HepG2 (cell line): ENCODE results near the gene NKX1-2. TPM values are rescaled to one million over a fixed set of nuclear protein-coding genes. Genes with fewer than 3 reads are reported as not detected.

Source experiments
- AGO2 ChIP-seq: fragments of 200-400 bp; formaldehyde crosslinking; optimal IDR thresholded peaks from 2 replicates; pipeline ENCODE3; 2017; ENCODE audit warnings: mild to moderate bottlenecking, low read depth, low read length, moderate library complexity
- DMAP1 ChIP-seq: IDR thresholded peaks from 2 replicates; pipeline ENCODE4 v1.6.1; 2016
- FIP1L1 ChIP-seq: fragments of 200-400 bp; formaldehyde crosslinking; IDR thresholded peaks from 2 replicates; pipeline ENCODE4 v1.6.1; 2018; ENCODE audit warnings: low read depth, mild to moderate bottlenecking, low read length, moderate library complexity, borderline replicate concordance; ENCODE audit not compliant: insufficient read depth
- GPN1 ChIP-seq: sonication (generic); formaldehyde crosslinking; IDR thresholded peaks from 2 replicates; pipeline ENCODE4 v1.5.1; 2020; ENCODE audit warnings: missing genetic modification reagents, borderline replicate concordance
- KDM5B ChIP-seq: sonication (generic); formaldehyde crosslinking; IDR thresholded peaks from 2 replicates; pipeline ENCODE4 v1.4.0; 2020; ENCODE audit warnings: missing genetic modification reagents, mild to moderate bottlenecking, borderline replicate concordance
- MAFK ChIP-seq, 2 experiments: IDR thresholded peaks in 1 of 2; conservative IDR thresholded peaks in 1 of 2; 2 replicates each; pipeline ENCODE4 v1.6.1; 2011; ENCODE audit warnings: improper control_type of control experiment in 2 of 2, low read length in 2 of 2
- PRMT3 ChIP-seq: sonication (generic); formaldehyde crosslinking; IDR thresholded peaks from 2 replicates; pipeline ENCODE4 v1.8.1; 2022; ENCODE audit warnings: low read depth, mild to moderate bottlenecking, moderate library complexity, missing genetic modification reagents, borderline replicate concordance
- SNAI1 ChIP-seq: sonication (generic); formaldehyde crosslinking; IDR thresholded peaks from 2 replicates; pipeline ENCODE4 v1.5.0; 2020; ENCODE audit warnings: mild to moderate bottlenecking, missing genetic modification reagents, borderline replicate concordance
- ZFP1 ChIP-seq: IDR thresholded peaks from 2 replicates; pipeline ENCODE4 v1.6.1; 2016
- ZFP37 ChIP-seq: sonication (generic); formaldehyde crosslinking; IDR thresholded peaks from 2 replicates; pipeline ENCODE4 v1.4.0; 2020; ENCODE audit warnings: missing genetic modification reagents, borderline replicate concordance
- ZMYM3 ChIP-seq: sonication (generic); formaldehyde crosslinking; IDR thresholded peaks from 2 replicates; pipeline ENCODE4 v1.5.1; 2020; ENCODE audit warnings: mild to moderate bottlenecking, missing genetic modification reagents
- ZNF350 ChIP-seq: sonication (generic); formaldehyde crosslinking; IDR thresholded peaks from 2 replicates; pipeline ENCODE4 v1.4.0; 2020; ENCODE audit warnings: mild to moderate bottlenecking, low read depth, missing genetic modification reagents, borderline replicate concordance
- ZNF546 ChIP-seq: sonication (generic); formaldehyde crosslinking; conservative IDR thresholded peaks from 2 replicates; pipeline ENCODE4 v1.8.1; 2023; ENCODE audit warnings: mild to moderate bottlenecking, missing genetic modification reagents
- ZNF607 ChIP-seq: sonication (generic); formaldehyde crosslinking; IDR thresholded peaks from 2 replicates; pipeline ENCODE4 v1.5.1; 2020; ENCODE audit warnings: missing genetic modification reagents, mild to moderate bottlenecking, borderline replicate concordance
- ZNF616 ChIP-seq: sonication (generic); formaldehyde crosslinking; IDR thresholded peaks from 2 replicates; pipeline ENCODE4 v1.5.0; 2020; ENCODE audit warnings: low read depth, mild to moderate bottlenecking, missing genetic modification reagents
- ZNF678 ChIP-seq: sonication (generic); formaldehyde crosslinking; IDR thresholded peaks from 2 replicates; pipeline ENCODE4 v1.4.0; 2020; ENCODE audit warnings: mild to moderate bottlenecking, missing genetic modification reagents
- polyA plus RNA-seq, 8 experiments: library from polyadenylated mRNA; depleted of rRNA in 3 of 8; stranded (reverse) in 7 of 8; unstranded in 1 of 8; fragments of >200 nt; fragmentation: Illumina TruSeq in 4 of 8; extraction: Trizol in 4 of 8; gene quantifications; 2 replicates each; pipeline versions ENCODE4 v1.2.1 to v1.2.3, GENCODE V29; 2011 to 2016; ENCODE audit warnings: low read depth in 4 of 8, missing spikeins in 1 of 8, mixed read lengths in 1 of 8; ENCODE audit not compliant: insufficient read depth in 1 of 8
- total RNA-seq, 5 experiments: library from RNA; depleted of rRNA; stranded (reverse); fragments of >200 nt; fragmentation: Illumina TruSeq; extraction: Trizol; gene quantifications; 2 replicates each; pipeline ENCODE4 v1.2.3, GENCODE V29; 2016; ENCODE audit warnings: low read depth in 1 of 5
- TF ChIP-seq, protein P1 (sequence below): sonication (generic); formaldehyde crosslinking; conservative IDR thresholded peaks from 2 replicates; pipeline ENCODE4 v1.8.0; 2022; ENCODE audit warnings: low read depth, missing genetic modification reagents
- TF ChIP-seq, protein P2 (sequence below): sonication (generic); formaldehyde crosslinking; IDR thresholded peaks from 2 replicates; pipeline ENCODE4 v1.8.1; 2023; ENCODE audit warnings: missing genetic modification reagents, mild to moderate bottlenecking, borderline replicate concordance
- TF ChIP-seq, protein P3 (sequence below): sonication (generic); formaldehyde crosslinking; IDR thresholded peaks from 2 replicates; pipeline ENCODE4 v1.5.0; 2020; ENCODE audit warnings: mild to moderate bottlenecking, missing genetic modification reagents, moderate library complexity
- TF ChIP-seq, protein P4 (sequence below): sonication (generic); formaldehyde crosslinking; IDR thresholded peaks from 2 replicates; pipeline ENCODE4 v1.5.1; 2020; ENCODE audit warnings: mild to moderate bottlenecking, moderate library complexity, missing genetic modification reagents
- TF ChIP-seq, protein P5 (sequence below): sonication (generic); formaldehyde crosslinking; IDR thresholded peaks from 2 replicates; pipeline ENCODE4 v1.8.0; 2022; ENCODE audit warnings: missing genetic modification reagents, mild to moderate bottlenecking, borderline replicate concordance

The NKX1-2 gene
- total and polyA plus RNA-seq, 2 of the 13 experiments (the other 11 are each of a cell fraction or from before 2014, with no cell fraction given) = not detected

DNA sequence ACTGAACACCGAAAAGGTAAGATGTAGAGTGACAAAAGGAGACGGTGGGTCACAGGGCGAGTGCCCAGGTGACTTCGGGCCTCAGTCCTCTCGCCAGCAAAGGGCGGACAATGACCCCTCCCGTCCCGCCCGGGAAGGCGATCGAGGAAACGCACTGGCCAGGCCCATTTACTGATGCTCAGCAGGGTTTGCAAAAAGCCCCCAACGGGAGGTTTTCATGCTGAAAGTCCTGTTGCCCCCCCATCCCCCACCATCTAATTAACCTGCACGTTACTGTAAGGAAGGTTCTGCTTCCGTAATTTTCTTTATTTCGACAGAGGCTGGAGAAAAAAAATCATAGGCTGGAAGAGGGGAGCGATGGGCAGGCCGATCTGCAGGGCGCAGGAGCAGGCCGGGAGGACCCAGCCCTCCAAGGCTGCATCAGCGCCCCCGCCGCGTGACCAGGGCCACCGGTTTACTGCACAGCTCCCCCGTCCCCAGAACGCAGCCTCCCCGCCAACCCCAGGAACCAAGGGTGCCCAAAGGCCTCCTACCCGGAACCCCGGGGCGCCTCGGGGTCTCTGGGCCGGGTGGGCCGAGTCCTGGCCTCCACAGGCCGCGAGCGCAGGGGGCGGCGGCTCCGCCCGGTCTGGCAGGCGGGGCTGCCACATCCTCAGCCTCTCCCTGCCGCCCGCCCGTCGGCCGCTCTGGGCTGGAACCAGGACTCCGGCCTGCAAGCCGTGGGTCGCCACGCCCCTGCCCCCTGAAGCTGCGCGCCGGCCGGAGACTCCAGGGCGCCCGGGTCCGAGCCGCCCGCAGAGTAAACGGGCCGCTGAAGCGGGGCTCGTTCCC lies 31.7 kb downstream of the NKX1-2 start (continued):
- TF ChIP-seq, protein P1, sequence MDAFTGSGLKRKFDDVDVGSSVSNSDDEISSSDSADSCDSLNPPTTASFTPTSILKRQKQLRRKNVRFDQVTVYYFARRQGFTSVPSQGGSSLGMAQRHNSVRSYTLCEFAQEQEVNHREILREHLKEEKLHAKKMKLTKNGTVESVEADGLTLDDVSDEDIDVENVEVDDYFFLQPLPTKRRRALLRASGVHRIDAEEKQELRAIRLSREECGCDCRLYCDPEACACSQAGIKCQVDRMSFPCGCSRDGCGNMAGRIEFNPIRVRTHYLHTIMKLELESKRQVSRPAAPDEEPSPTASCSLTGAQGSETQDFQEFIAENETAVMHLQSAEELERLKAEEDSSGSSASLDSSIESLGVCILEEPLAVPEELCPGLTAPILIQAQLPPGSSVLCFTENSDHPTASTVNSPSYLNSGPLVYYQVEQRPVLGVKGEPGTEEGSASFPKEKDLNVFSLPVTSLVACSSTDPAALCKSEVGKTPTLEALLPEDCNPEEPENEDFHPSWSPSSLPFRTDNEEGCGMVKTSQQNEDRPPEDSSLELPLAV (CRISPR knock-in tag) = no peak
- no peak for TF ChIP-seq ZNF616 (CRISPR knock-in tag)
- TF ChIP-seq, protein P2, sequence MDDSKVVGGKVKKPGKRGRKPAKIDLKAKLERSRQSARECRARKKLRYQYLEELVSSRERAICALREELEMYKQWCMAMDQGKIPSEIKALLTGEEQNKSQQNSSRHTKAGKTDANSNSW (CRISPR knock-in tag) = no peak
- no peak for TF ChIP-seq ZFP37 (CRISPR knock-in tag)
- TF ChIP-seq ZNF678 (CRISPR knock-in tag) = no peak
- peak; percentile 42; the same call in 1 of the 2 replicates for TF ChIP-seq ZNF607 (CRISPR knock-in tag)
- TF ChIP-seq SNAI1 (CRISPR knock-in tag) = 0 out of 2 replicates have a peak, but pooled peaks have one; percentile 17
- TF ChIP-seq MAFK (conservative IDR thresholded peaks at IDR 0.05 in 1 of 2, IDR thresholded peaks at IDR 0.05 in 1 of 2; ENCODE audit: low read length in 2 of 2) = no peak
- TF ChIP-seq GPN1 (CRISPR knock-in tag) = no peak
- TF ChIP-seq ZMYM3 (CRISPR knock-in tag) = no peak
- TF ChIP-seq, protein P3, sequence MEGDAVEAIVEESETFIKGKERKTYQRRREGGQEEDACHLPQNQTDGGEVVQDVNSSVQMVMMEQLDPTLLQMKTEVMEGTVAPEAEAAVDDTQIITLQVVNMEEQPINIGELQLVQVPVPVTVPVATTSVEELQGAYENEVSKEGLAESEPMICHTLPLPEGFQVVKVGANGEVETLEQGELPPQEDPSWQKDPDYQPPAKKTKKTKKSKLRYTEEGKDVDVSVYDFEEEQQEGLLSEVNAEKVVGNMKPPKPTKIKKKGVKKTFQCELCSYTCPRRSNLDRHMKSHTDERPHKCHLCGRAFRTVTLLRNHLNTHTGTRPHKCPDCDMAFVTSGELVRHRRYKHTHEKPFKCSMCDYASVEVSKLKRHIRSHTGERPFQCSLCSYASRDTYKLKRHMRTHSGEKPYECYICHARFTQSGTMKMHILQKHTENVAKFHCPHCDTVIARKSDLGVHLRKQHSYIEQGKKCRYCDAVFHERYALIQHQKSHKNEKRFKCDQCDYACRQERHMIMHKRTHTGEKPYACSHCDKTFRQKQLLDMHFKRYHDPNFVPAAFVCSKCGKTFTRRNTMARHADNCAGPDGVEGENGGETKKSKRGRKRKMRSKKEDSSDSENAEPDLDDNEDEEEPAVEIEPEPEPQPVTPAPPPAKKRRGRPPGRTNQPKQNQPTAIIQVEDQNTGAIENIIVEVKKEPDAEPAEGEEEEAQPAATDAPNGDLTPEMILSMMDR (CRISPR knock-in tag) = 0 out of 2 replicates have a peak, but pooled peaks have one; percentile 26
- no peak for TF ChIP-seq ZFP1 (CRISPR knock-in tag)
- peak; percentile 40; the same call in 1 of the 2 replicates for TF ChIP-seq PRMT3 (CRISPR knock-in tag)
- no peak for TF ChIP-seq KDM5B (CRISPR knock-in tag)
- 0 out of 2 replicates have a peak, but pooled peaks have one; percentile 9 for TF ChIP-seq ZNF546 (CRISPR knock-in tag)
- TF ChIP-seq, protein P4, sequence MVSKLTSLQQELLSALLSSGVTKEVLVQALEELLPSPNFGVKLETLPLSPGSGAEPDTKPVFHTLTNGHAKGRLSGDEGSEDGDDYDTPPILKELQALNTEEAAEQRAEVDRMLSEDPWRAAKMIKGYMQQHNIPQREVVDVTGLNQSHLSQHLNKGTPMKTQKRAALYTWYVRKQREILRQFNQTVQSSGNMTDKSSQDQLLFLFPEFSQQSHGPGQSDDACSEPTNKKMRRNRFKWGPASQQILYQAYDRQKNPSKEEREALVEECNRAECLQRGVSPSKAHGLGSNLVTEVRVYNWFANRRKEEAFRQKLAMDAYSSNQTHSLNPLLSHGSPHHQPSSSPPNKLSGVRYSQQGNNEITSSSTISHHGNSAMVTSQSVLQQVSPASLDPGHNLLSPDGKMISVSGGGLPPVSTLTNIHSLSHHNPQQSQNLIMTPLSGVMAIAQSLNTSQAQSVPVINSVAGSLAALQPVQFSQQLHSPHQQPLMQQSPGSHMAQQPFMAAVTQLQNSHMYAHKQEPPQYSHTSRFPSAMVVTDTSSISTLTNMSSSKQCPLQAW = peak; percentile 41; the same call in 1 of the 2 replicates
- TF ChIP-seq ZNF350 = no peak
- TF ChIP-seq, protein P5, sequence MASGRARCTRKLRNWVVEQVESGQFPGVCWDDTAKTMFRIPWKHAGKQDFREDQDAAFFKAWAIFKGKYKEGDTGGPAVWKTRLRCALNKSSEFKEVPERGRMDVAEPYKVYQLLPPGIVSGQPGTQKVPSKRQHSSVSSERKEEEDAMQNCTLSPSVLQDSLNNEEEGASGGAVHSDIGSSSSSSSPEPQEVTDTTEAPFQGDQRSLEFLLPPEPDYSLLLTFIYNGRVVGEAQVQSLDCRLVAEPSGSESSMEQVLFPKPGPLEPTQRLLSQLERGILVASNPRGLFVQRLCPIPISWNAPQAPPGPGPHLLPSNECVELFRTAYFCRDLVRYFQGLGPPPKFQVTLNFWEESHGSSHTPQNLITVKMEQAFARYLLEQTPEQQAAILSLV (CRISPR knock-in tag) = no peak
- TF ChIP-seq AGO2 = peak; percentile 59
- TF ChIP-seq DMAP1 = no peak
- TF ChIP-seq FIP1L1 = no peak
